ENCODE data around the gene HSFX2.
A peak's percentile ranks its signal among the peaks of the same experiment; 100 is the strongest.
"Not testable (repeated sequence)": the region's sequence is repeated elsewhere in the genome, so short reads cannot be mapped to it uniquely, and the experiment has no call there.

HSFX2 gene

GRCh38 chrX:149585631-149586030 lies 9.5 kb downstream of the HSFX2 start:
- not testable (repeated sequence) for DNase-seq (ENCODE audit: low read depth); H3K4me1 ChIP-seq (ENCODE audit: control insufficient read depth, insufficient read depth, low read length); H3K9ac ChIP-seq (ENCODE audit: low read length); H3K27me3 ChIP-seq (replicated peaks; ENCODE audit: control insufficient read depth, insufficient read depth, low read length); H3K4me3 ChIP-seq (ENCODE audit: low read length); H3K36me3 ChIP-seq (ENCODE audit: control insufficient read depth, insufficient read depth, low read length, severe bottlenecking); H3K9me3 ChIP-seq (ENCODE audit: control insufficient read depth, low read length)

- not testable (repeated sequence) for H3K9me3 ChIP-seq (ENCODE audit: control insufficient read depth, low read length); DNase-seq (ENCODE audit: low read depth); H3K4me3 ChIP-seq (ENCODE audit: low read length); H3K9ac ChIP-seq (ENCODE audit: low read length); H3K4me1 ChIP-seq (ENCODE audit: control insufficient read depth, insufficient read depth, low read length); H3K36me3 ChIP-seq (ENCODE audit: control insufficient read depth, insufficient read depth, low read length, severe bottlenecking)
- H3K27me3 ChIP-seq (replicated peaks; ENCODE audit: control insufficient read depth, insufficient read depth, low read length): peaks cover 11% of the 10 kb centered on the region
Observed at GRCh38 chrX:149573456-149573855, 21.7 kb downstream of the HSFX2 start.

- no peak overlapping the region for H3K4me3 ChIP-seq (ENCODE audit: low read length)
- no peak overlapping the region for H3K9ac ChIP-seq (ENCODE audit: low read length)
- no peaks in the 10 kb centered on the region for H3K36me3 ChIP-seq (ENCODE audit: control insufficient read depth, insufficient read depth, low read length, severe bottlenecking)
- no peaks in the 10 kb centered on the region for H3K4me1 ChIP-seq (ENCODE audit: control insufficient read depth, insufficient read depth, low read length)
- H3K9me3 ChIP-seq (ENCODE audit: control insufficient read depth, low read length): no peaks in the 10 kb centered on the region
- peaks cover 14% of the 10 kb centered on the region for H3K27me3 ChIP-seq (replicated peaks; ENCODE audit: control insufficient read depth, insufficient read depth, low read length)
- no peak for DNase-seq (ENCODE audit: low read depth)
Observed at GRCh38 chrX:149572743-149573142, 22.4 kb downstream of the HSFX2 start.

GRCh38 chrX:149571770-149572169 lies 23.3 kb downstream of the HSFX2 start:
- Histone ChIP-seq H3K9me3 (ENCODE audit: control insufficient read depth, low read length) (no peaks in the 10 kb centered on the region), H3K36me3 (ENCODE audit: control insufficient read depth, insufficient read depth, low read length, severe bottlenecking) (no peaks in the 10 kb centered on the region), H3K27me3 (replicated peaks; ENCODE audit: control insufficient read depth, insufficient read depth, low read length) (peaks cover 24% of the 10 kb centered on the region), H3K4me1 (ENCODE audit: control insufficient read depth, insufficient read depth, low read length) (no peaks in the 10 kb centered on the region), H3K4me3 (ENCODE audit: low read length) (no peak overlapping the region), H3K9ac (ENCODE audit: low read length) (no peak overlapping the region)
- no peak for DNase-seq (ENCODE audit: low read depth)

- Histone ChIP-seq H3K27me3 (replicated peaks; ENCODE audit: control insufficient read depth, insufficient read depth, low read length) (peaks cover 24% of the 10 kb centered on the region), H3K36me3 (ENCODE audit: control insufficient read depth, insufficient read depth, low read length, severe bottlenecking) (no peaks in the 10 kb centered on the region), H3K9ac (ENCODE audit: low read length) (no peak overlapping the region), H3K4me1 (ENCODE audit: control insufficient read depth, insufficient read depth, low read length) (no peaks in the 10 kb centered on the region), H3K9me3 (ENCODE audit: control insufficient read depth, low read length) (no peaks in the 10 kb centered on the region), H3K4me3 (ENCODE audit: low read length) (no peak overlapping the region)
- peak; percentile 83 for DNase-seq (ENCODE audit: low read depth)
Observed at GRCh38 chrX:149570668-149571067, 24.4 kb downstream of the HSFX2 start.

GRCh38 chrX:149569770-149570169 lies 25.3 kb downstream of the HSFX2 start:
- Histone ChIP-seq H3K4me3 (ENCODE audit: low read length) (no peak overlapping the region), H3K9ac (ENCODE audit: low read length) (no peak overlapping the region)
- DNase-seq (ENCODE audit: low read depth): no peak

GRCh38 chrX:149568701-149569296 lies 26.3 kb downstream of the HSFX2 start:
- Histone ChIP-seq H3K9me3 (ENCODE audit: control insufficient read depth, low read length) (no peaks in the 10 kb centered on the region), H3K27me3 (replicated peaks; ENCODE audit: control insufficient read depth, insufficient read depth, low read length) (peaks cover 24% of the 10 kb centered on the region), H3K36me3 (ENCODE audit: control insufficient read depth, insufficient read depth, low read length, severe bottlenecking) (no peaks in the 10 kb centered on the region), H3K9ac (ENCODE audit: low read length) (no peak overlapping the region), H3K4me1 (ENCODE audit: control insufficient read depth, insufficient read depth, low read length) (no peaks in the 10 kb centered on the region), H3K4me3 (ENCODE audit: low read length) (no peak overlapping the region)
- no peak for DNase-seq (ENCODE audit: low read depth)

More at GRCh38 chrX:149569770-149570169, 25.3 kb downstream of the HSFX2 start:
- H3K36me3 ChIP-seq (ENCODE audit: control insufficient read depth, insufficient read depth, low read length, severe bottlenecking): no peaks in the 10 kb centered on the region
- H3K4me1 ChIP-seq (ENCODE audit: control insufficient read depth, insufficient read depth, low read length): no peaks in the 10 kb centered on the region
- H3K27me3 ChIP-seq (replicated peaks; ENCODE audit: control insufficient read depth, insufficient read depth, low read length): peaks cover 24% of the 10 kb centered on the region
- no peaks in the 10 kb centered on the region for H3K9me3 ChIP-seq (ENCODE audit: control insufficient read depth, low read length)

GRCh38 chrX:149567621-149568417 lies 27.3 kb downstream of the HSFX2 start:
- H3K4me1 ChIP-seq (ENCODE audit: control insufficient read depth, insufficient read depth, low read length): no peaks in the 10 kb centered on the region
- no peaks in the 10 kb centered on the region for H3K36me3 ChIP-seq (ENCODE audit: control insufficient read depth, insufficient read depth, low read length, severe bottlenecking)

GRCh38 chrX:149563359-149563758 lies 31.8 kb downstream of the HSFX2 start:
- DNase-seq (ENCODE audit: low read depth): no peak
- H3K4me1 ChIP-seq (ENCODE audit: control insufficient read depth, insufficient read depth, low read length): no peaks in the 10 kb centered on the region
- H3K9me3 ChIP-seq (ENCODE audit: control insufficient read depth, low read length): peaks cover 2% of the 10 kb centered on the region
- no peaks in the 10 kb centered on the region for H3K36me3 ChIP-seq (ENCODE audit: control insufficient read depth, insufficient read depth, low read length, severe bottlenecking)
- peaks cover 19% of the 10 kb centered on the region for H3K27me3 ChIP-seq (replicated peaks; ENCODE audit: control insufficient read depth, insufficient read depth, low read length)
- H3K4me3 ChIP-seq (ENCODE audit: low read length): no peak overlapping the region
- no peak overlapping the region for H3K9ac ChIP-seq (ENCODE audit: low read length)

More at GRCh38 chrX:149567621-149568417, 27.3 kb downstream of the HSFX2 start:
- peaks cover 28% of the 10 kb centered on the region for H3K27me3 ChIP-seq (replicated peaks; ENCODE audit: control insufficient read depth, insufficient read depth, low read length)
- H3K9ac ChIP-seq (ENCODE audit: low read length): no peak overlapping the region
- no peak overlapping the region for H3K4me3 ChIP-seq (ENCODE audit: low read length)
- H3K9me3 ChIP-seq (ENCODE audit: control insufficient read depth, low read length): no peaks in the 10 kb centered on the region
- no peak for DNase-seq (ENCODE audit: low read depth)

- H3K27me3 ChIP-seq (replicated peaks; ENCODE audit: control insufficient read depth, insufficient read depth, low read length); H3K9ac ChIP-seq (ENCODE audit: low read length); H3K4me3 ChIP-seq (ENCODE audit: low read length); H3K9me3 ChIP-seq (ENCODE audit: control insufficient read depth, low read length); DNase-seq (ENCODE audit: low read depth); H3K36me3 ChIP-seq (ENCODE audit: control insufficient read depth, insufficient read depth, low read length, severe bottlenecking); H3K4me1 ChIP-seq (ENCODE audit: control insufficient read depth, insufficient read depth, low read length): not testable (repeated sequence)
Observed at GRCh38 chrX:149555251-149555650, 39.9 kb downstream of the HSFX2 start.

- not testable (repeated sequence) for H3K27me3 ChIP-seq (replicated peaks; ENCODE audit: control insufficient read depth, insufficient read depth, low read length); H3K36me3 ChIP-seq (ENCODE audit: control insufficient read depth, insufficient read depth, low read length, severe bottlenecking); H3K9me3 ChIP-seq (ENCODE audit: control insufficient read depth, low read length); DNase-seq (ENCODE audit: low read depth); H3K4me1 ChIP-seq (ENCODE audit: control insufficient read depth, insufficient read depth, low read length); H3K4me3 ChIP-seq (ENCODE audit: low read length); H3K9ac ChIP-seq (ENCODE audit: low read length)
Observed at GRCh38 chrX:149551939-149552248, 43.2 kb downstream of the HSFX2 start.

All from adipocyte (in vitro differentiated cells).